ENCODE results near the gene PITPNC1.
"Not testable (repeated sequence)": the region's sequence is repeated elsewhere in the genome, so short reads cannot be mapped to it uniquely, and the experiment has no call there.

The PITPNC1 gene

DNA sequence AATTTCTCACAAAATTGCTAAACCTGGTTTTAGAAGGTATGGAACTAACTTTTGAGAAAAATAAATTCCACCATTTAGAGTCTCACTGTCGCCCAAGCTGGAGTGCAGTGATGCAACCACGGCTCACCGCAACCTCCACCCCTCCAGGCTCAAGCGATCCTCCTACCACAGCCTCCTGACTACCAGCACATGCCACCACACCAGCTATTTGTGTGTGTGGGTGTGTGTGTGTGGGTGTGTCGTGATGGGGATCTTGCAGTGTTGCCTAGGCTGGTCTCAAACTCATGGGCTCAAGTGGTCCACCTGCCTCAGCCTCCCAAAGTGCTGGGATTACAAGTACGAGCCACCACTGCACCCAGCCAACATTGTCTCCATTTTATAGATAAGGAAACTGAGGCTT, 269.4 kb downstream of the PITPNC1 start:
- H3K9me3 ChIP-seq, result no peaks in the 10 kb centered on the region
- H3K36me3 ChIP-seq, result no peaks in the 10 kb centered on the region
- H3K4me3 ChIP-seq, result no peak overlapping the region
- H3K27ac ChIP-seq, result no peak overlapping the region
- H3K4me1 ChIP-seq, result no peaks in the 10 kb centered on the region
- intact Hi-C loops (cut with DNase I; ENCODE audit: low total_unique reads), result no loop called here
- TF ChIP-seq, protein P1, sequence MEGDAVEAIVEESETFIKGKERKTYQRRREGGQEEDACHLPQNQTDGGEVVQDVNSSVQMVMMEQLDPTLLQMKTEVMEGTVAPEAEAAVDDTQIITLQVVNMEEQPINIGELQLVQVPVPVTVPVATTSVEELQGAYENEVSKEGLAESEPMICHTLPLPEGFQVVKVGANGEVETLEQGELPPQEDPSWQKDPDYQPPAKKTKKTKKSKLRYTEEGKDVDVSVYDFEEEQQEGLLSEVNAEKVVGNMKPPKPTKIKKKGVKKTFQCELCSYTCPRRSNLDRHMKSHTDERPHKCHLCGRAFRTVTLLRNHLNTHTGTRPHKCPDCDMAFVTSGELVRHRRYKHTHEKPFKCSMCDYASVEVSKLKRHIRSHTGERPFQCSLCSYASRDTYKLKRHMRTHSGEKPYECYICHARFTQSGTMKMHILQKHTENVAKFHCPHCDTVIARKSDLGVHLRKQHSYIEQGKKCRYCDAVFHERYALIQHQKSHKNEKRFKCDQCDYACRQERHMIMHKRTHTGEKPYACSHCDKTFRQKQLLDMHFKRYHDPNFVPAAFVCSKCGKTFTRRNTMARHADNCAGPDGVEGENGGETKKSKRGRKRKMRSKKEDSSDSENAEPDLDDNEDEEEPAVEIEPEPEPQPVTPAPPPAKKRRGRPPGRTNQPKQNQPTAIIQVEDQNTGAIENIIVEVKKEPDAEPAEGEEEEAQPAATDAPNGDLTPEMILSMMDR (IDR thresholded peaks at IDR 0.05), result no peak
- no peak for DNase-seq
- H3K27me3 ChIP-seq, result no peaks in the 10 kb centered on the region

DNA sequence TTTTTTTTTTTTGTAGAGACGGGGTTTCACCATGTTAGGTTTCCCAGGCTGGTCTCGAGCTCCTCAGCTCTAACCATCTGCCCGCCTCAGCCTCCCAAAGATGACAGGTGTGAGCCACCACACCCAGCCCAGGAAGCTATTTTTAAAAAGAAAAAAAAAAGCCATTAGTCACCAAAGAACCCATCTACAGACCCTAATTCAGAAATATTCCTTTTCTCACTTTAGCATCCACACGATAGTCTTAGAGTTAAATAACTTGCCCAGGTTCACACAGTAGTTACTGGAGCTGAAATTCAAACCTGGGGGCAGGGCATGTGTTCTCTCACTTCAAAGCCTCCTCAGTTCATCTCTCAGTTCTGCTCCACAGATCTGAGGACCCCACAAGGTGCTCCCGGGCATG, 270.4 kb downstream of the PITPNC1 start:
- H3K27ac ChIP-seq, result no peak overlapping the region

DNA sequence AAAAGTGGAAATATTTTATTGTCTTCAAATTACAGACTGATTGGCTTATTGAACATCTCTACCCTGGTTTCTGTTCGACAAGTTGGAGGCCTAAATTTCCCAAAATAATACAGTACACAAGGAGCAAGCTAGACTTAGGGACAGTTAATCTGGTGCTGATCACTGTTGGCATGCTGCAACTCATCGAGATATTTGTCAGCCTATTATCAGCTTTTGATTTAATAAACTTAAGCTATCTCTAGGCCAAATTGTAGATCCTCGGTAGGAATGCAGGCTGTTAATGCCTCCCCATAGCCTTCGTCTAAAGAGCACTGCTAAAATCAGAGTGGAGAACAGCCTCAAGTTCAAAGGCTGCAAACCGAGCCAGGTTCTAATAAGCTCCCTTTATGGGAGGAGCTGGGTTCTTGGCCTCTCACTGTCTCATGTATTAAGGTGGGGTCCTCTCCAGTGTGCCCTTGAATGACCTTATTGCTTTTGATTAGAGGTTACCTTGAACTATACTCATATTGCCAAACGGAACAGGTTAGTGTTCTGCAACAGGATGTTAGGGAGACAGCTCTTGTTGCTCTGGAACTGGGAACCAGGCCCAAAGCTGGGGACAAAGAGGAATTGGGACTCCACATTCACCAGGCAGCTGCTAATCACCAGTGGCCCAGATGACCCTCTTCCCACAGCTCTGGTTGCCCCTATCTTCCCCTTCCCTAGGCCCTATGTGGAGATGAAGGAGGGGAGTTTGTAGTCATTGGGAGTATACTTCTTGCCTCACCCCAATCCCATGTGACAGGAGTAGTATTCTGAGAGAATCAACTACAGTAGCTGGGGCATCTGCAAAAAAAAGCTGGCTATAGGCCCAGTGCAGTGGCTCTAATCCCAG, 271.2 kb downstream of the PITPNC1 start:
- Histone ChIP-seq H3K4me3 (no peak overlapping the region), H3K9me3 (no peaks in the 10 kb centered on the region), H3K36me3 (no peaks in the 10 kb centered on the region), H3K4me1 (no peaks in the 10 kb centered on the region), H3K27ac (no peak overlapping the region), H3K27me3 (no peaks in the 10 kb centered on the region)
- no peak for DNase-seq
- intact Hi-C loops (cut with DNase I; ENCODE audit: low total_unique reads), result no loop called here
- TF ChIP-seq, protein P1 (IDR thresholded peaks at IDR 0.05), result no peak

More for the DNA sequence above, 270.4 kb downstream of the PITPNC1 start:
- TF ChIP-seq, protein P1 (IDR thresholded peaks at IDR 0.05), result no peak
- no peaks in the 10 kb centered on the region for H3K9me3 ChIP-seq
- no peaks in the 10 kb centered on the region for H3K36me3 ChIP-seq
- H3K4me3 ChIP-seq, result no peak overlapping the region
- no peaks in the 10 kb centered on the region for H3K27me3 ChIP-seq
- DNase-seq, result no peak
- intact Hi-C loops (cut with DNase I; ENCODE audit: low total_unique reads), result no loop called here
- H3K4me1 ChIP-seq, result no peaks in the 10 kb centered on the region

GRCh38 chr17:67648906-67649295, 271.8 kb downstream of the PITPNC1 start:
- H3K27ac ChIP-seq; H3K27me3 ChIP-seq; DNase-seq; H3K36me3 ChIP-seq; H3K9me3 ChIP-seq; H3K4me3 ChIP-seq; H3K4me1 ChIP-seq; intact Hi-C loops (cut with DNase I; ENCODE audit: low total_unique reads): not testable (repeated sequence)

GRCh38 chr17:67649891-67650290, 272.8 kb downstream of the PITPNC1 start:
- Histone ChIP-seq H3K36me3 (no peaks in the 10 kb centered on the region), H3K9me3 (no peaks in the 10 kb centered on the region), H3K27ac (no peak overlapping the region), H3K4me3 (no peak overlapping the region), H3K27me3 (no peaks in the 10 kb centered on the region), H3K4me1 (no peaks in the 10 kb centered on the region)
- DNase-seq, result no peak
- intact Hi-C loops (cut with DNase I; ENCODE audit: low total_unique reads), result no loop called here
- TF ChIP-seq, protein P1 (IDR thresholded peaks at IDR 0.05), result no peak

GRCh38 chr17:67651218-67651579, 274.1 kb downstream of the PITPNC1 start:
- H3K4me3 ChIP-seq; H3K27me3 ChIP-seq; intact Hi-C loops (cut with DNase I; ENCODE audit: low total_unique reads); H3K36me3 ChIP-seq; H3K4me1 ChIP-seq; H3K27ac ChIP-seq; DNase-seq; H3K9me3 ChIP-seq: not testable (repeated sequence)
